ENCODE results near the gene FAM149A. TPM values are rescaled to one million over a fixed set of nuclear protein-coding genes. Genes with fewer than 3 reads are reported as not detected.

FAM149A gene
- polyA plus RNA-seq, 1 experiment, result 0.32 TPM

GRCh38 chr4:186068581-186069348, 35.7 kb upstream of the FAM149A start, which contains the start of gene TLR3:
Gene TLR3, plus strand, starts transcription at chr4:186069156. Its CDS starts 7,464 bp downstream, at chr4:186076620.
- Histone ChIP-seq H3K4me3 (ENCODE audit: low read depth, low read length) (peak within 1 kb of the TSS; percentile 37), H3K27me3 (ENCODE audit: control insufficient read depth, insufficient read depth, low read length) (no peaks in the 10 kb centered on the region), H3K36me3 (ENCODE audit: control insufficient read depth, insufficient read depth, low read length) (no peaks in the 10 kb centered on the region)
- ChIA-PET POLR2A (interaction anchor here (0.6 kb wide), 1 partner anchor 664 kb away, joined by 3 read pairs; no protein-coding TSS in a partner anchor), CTCF (interaction anchor here (0.7 to 1.6 kb wide), 7 partner anchors 10 to 1029 kb away, joined by 3 to 10 read pairs (median 3); no protein-coding TSS in a partner anchor)
- DNase-seq (ENCODE audit: low read depth), result no peak
- TF ChIP-seq CTCF (IDR thresholded peaks at IDR 0.05; ENCODE audit: insufficient read depth, low read depth, low read length), result no peak

GRCh38 chr4:186069729-186070128, 34.8 kb upstream of the FAM149A start:
- no peak overlapping the region for H3K4me3 ChIP-seq (ENCODE audit: low read depth, low read length)
- POLR2A ChIA-PET, result no interaction called here
- CTCF ChIA-PET, result interaction anchor here (1.0 kb wide), 1 partner anchor 32 kb away, joined by 3 read pairs; no protein-coding TSS in a partner anchor
- no peak for DNase-seq (ENCODE audit: low read depth)
- H3K36me3 ChIP-seq (ENCODE audit: control insufficient read depth, insufficient read depth, low read length), result no peaks in the 10 kb centered on the region
- TF ChIP-seq CTCF (IDR thresholded peaks at IDR 0.05; ENCODE audit: insufficient read depth, low read depth, low read length), result no peak
- H3K27me3 ChIP-seq (ENCODE audit: control insufficient read depth, insufficient read depth, low read length), result no peaks in the 10 kb centered on the region

GRCh38 chr4:186072516-186072915, 32.0 kb upstream of the FAM149A start:
- H3K27me3 ChIP-seq (ENCODE audit: control insufficient read depth, insufficient read depth, low read length), result no peaks in the 10 kb centered on the region
- ChIA-PET CTCF (interaction anchor here (1.2 kb wide), 1 partner anchor 34 kb away, joined by 3 read pairs; no protein-coding TSS in a partner anchor), POLR2A (no interaction called here)
- H3K36me3 ChIP-seq (ENCODE audit: control insufficient read depth, insufficient read depth, low read length), result no peaks in the 10 kb centered on the region
- DNase-seq (ENCODE audit: low read depth), result no peak
- TF ChIP-seq CTCF (IDR thresholded peaks at IDR 0.05; ENCODE audit: insufficient read depth, low read depth, low read length), result no peak
- H3K4me3 ChIP-seq (ENCODE audit: low read depth, low read length), result no peak overlapping the region

GRCh38 chr4:186074189-186074588, 30.3 kb upstream of the FAM149A start:
- POLR2A ChIA-PET, result no interaction called here
- Histone ChIP-seq H3K4me3 (ENCODE audit: low read depth, low read length) (no peak overlapping the region), H3K27me3 (ENCODE audit: control insufficient read depth, insufficient read depth, low read length) (no peaks in the 10 kb centered on the region), H3K36me3 (ENCODE audit: control insufficient read depth, insufficient read depth, low read length) (no peaks in the 10 kb centered on the region)
- DNase-seq (ENCODE audit: low read depth), result no peak
- TF ChIP-seq CTCF (IDR thresholded peaks at IDR 0.05; ENCODE audit: insufficient read depth, low read depth, low read length), result no peak
- CTCF ChIA-PET, result no interaction called here

GRCh38 chr4:186078981-186079638, 25.4 kb upstream of the FAM149A start:
- POLR2A ChIA-PET, result no interaction called here
- CTCF ChIA-PET, result interaction anchor here (1.0 kb wide), 1 partner anchor 11 kb away, joined by 3 read pairs; the partner anchor contains the start of gene TLR3
- Histone ChIP-seq H3K27me3 (ENCODE audit: control insufficient read depth, insufficient read depth, low read length) (no peaks in the 10 kb centered on the region), H3K36me3 (ENCODE audit: control insufficient read depth, insufficient read depth, low read length) (no peaks in the 10 kb centered on the region), H3K4me3 (ENCODE audit: low read depth, low read length) (no peak overlapping the region)
- no peak for DNase-seq (ENCODE audit: low read depth)
- no peak for TF ChIP-seq CTCF (IDR thresholded peaks at IDR 0.05; ENCODE audit: insufficient read depth, low read depth, low read length)
